H9 (cell line): ENCODE results near the gene BICRAL. TPM values are rescaled to one million over a fixed set of nuclear protein-coding genes. Genes with fewer than 3 reads are reported as not detected.
A peak's percentile ranks its signal among the peaks of the same experiment; 100 is the strongest.

Experiments used
- DNase-seq: peaks from one replicate; pipeline ENCODE4 v3.0.0-alpha.2; 2017
- H2AFZ ChIP-seq: one replicate; pipeline ENCODE4 v1.6.1; 2013; ENCODE audit warnings: mild to moderate bottlenecking, low read length, control low read depth, moderate library complexity
- H2AK5ac ChIP-seq: 2 replicates; pipeline ENCODE4 v1.6.1; 2013; ENCODE audit warnings: low read length, control low read depth, mixed read lengths; ENCODE audit not compliant: insufficient read length
- H2BK120ac ChIP-seq: one replicate; pipeline ENCODE4 v1.6.1; 2013; ENCODE audit warnings: low read depth, mild to moderate bottlenecking, low read length, control low read depth, inconsistent platforms; ENCODE audit not compliant: poor library complexity, severe bottlenecking
- H2BK12ac ChIP-seq: 2 replicates; pipeline ENCODE4 v1.6.1; 2013; ENCODE audit warnings: low read length, control low read depth, mixed read lengths, low read depth; ENCODE audit not compliant: insufficient read length
- H2BK15ac ChIP-seq: 2 replicates; pipeline ENCODE4 v1.6.1; 2013; ENCODE audit warnings: low read depth, low read length, control low read depth
- H2BK20ac ChIP-seq: one replicate; pipeline ENCODE4 v1.6.1; 2013; ENCODE audit warnings: low read depth, mild to moderate bottlenecking, low read length, control low read depth, inconsistent platforms; ENCODE audit not compliant: poor library complexity, severe bottlenecking
- H2BK5ac ChIP-seq: 2 replicates; pipeline ENCODE4 v1.6.1; 2013; ENCODE audit warnings: low read length, control low read depth, mixed read lengths; ENCODE audit not compliant: insufficient read length
- H3K14ac ChIP-seq: 2 replicates; pipeline ENCODE4 v1.6.1; 2013; ENCODE audit warnings: low read length, control low read depth; ENCODE audit not compliant: insufficient read depth
- H3K18ac ChIP-seq: 2 replicates; pipeline ENCODE4 v1.6.1; 2013; ENCODE audit warnings: low read depth, mild to moderate bottlenecking, mixed read lengths, low read length, control low read depth; ENCODE audit not compliant: insufficient read length
- H3K23ac ChIP-seq: 2 replicates; pipeline ENCODE4 v1.6.1; 2013; ENCODE audit warnings: low read length, control low read depth, mixed read lengths, low read depth; ENCODE audit not compliant: insufficient read length
- H3K23me2 ChIP-seq: 2 replicates; pipeline ENCODE4 v1.6.1; 2013; ENCODE audit warnings: low read depth, mild to moderate bottlenecking, mixed read lengths, low read length, control low read depth; ENCODE audit not compliant: insufficient read length, poor library complexity, severe bottlenecking
- H3K27ac ChIP-seq: 2 replicates; pipeline ENCODE4 v1.5.1; 2013; ENCODE audit warnings: low read length, control low read depth, mixed read lengths, low read depth; ENCODE audit not compliant: insufficient read length
- H3K27me3 ChIP-seq: 2 replicates; pipeline ENCODE4 v1.6.1; 2013; ENCODE audit warnings: low read length, control low read depth, inconsistent platforms; ENCODE audit not compliant: insufficient read depth
- H3K4ac ChIP-seq: 2 replicates; pipeline ENCODE4 v1.6.1; 2013; ENCODE audit warnings: low read depth, mild to moderate bottlenecking, control low read depth, inconsistent platforms, low read length, moderate library complexity
- H3K4me1 ChIP-seq: 2 replicates; pipeline ENCODE4 v1.6.1; 2013; ENCODE audit warnings: low read length, control low read depth, inconsistent platforms; ENCODE audit not compliant: insufficient read depth
- H3K4me2 ChIP-seq: 2 replicates; pipeline ENCODE4 v1.6.1; 2013; ENCODE audit warnings: low read length, control low read depth, mixed read lengths; ENCODE audit not compliant: insufficient read length, insufficient read depth
- H3K56ac ChIP-seq: 2 replicates; pipeline ENCODE4 v1.6.1; 2013; ENCODE audit warnings: low read depth, mild to moderate bottlenecking, mixed read lengths, low read length, control low read depth; ENCODE audit not compliant: insufficient read length
- H3K79me1 ChIP-seq: 2 replicates; pipeline ENCODE4 v1.6.1; 2013; ENCODE audit warnings: low read depth, mild to moderate bottlenecking, moderate library complexity, low read length, control low read depth, inconsistent platforms; ENCODE audit not compliant: insufficient read depth, poor library complexity, severe bottlenecking
- H3K79me2 ChIP-seq: 2 replicates; pipeline ENCODE4 v1.6.1; 2013; ENCODE audit warnings: low read length, control low read depth, inconsistent platforms; ENCODE audit not compliant: insufficient read depth
- H3K9ac ChIP-seq: 2 replicates; pipeline ENCODE4 v1.6.1; 2013; ENCODE audit warnings: low read length, control low read depth, mixed read lengths; ENCODE audit not compliant: insufficient read length; ENCODE audit errors: extremely low read depth
- H3K9me3 ChIP-seq: one replicate; pipeline ENCODE4 v1.6.1; 2013; ENCODE audit warnings: low read depth, low read length, inconsistent platforms; ENCODE audit not compliant: control insufficient read depth
- H3T11ph ChIP-seq: one replicate; pipeline ENCODE4 v1.6.1; 2013; ENCODE audit warnings: mild to moderate bottlenecking, low read length, control low read depth, inconsistent platforms
- H4K20me1 ChIP-seq: one replicate; pipeline ENCODE4 v1.6.1; 2013; ENCODE audit not compliant: control insufficient read depth, insufficient read length, insufficient read depth
- H4K5ac ChIP-seq: 2 replicates; pipeline ENCODE4 v1.6.1; 2013; ENCODE audit warnings: low read depth, mild to moderate bottlenecking, mixed read lengths, low read length, control low read depth; ENCODE audit not compliant: insufficient read length
- H4K8ac ChIP-seq: replicated peaks from 2 replicates; pipeline ENCODE4 v1.6.1; 2013; ENCODE audit warnings: low read length, control low read depth, mixed read lengths, low read depth; ENCODE audit not compliant: insufficient read length
- H4K91ac ChIP-seq: 2 replicates; pipeline ENCODE4 v1.6.1; 2013; ENCODE audit warnings: low read depth, mild to moderate bottlenecking, moderate library complexity, mixed read lengths, low read length, control low read depth; ENCODE audit not compliant: insufficient read length
- H3K27ac Mint-ChIP-seq, 3 experiments: 2 replicates in 2 of 3; 3 replicates in 1 of 3; pipeline ENCODE4 v1.8.0; 2020 to 2021; ENCODE audit warnings: mixed read lengths in 3 of 3, mild to moderate bottlenecking in 1 of 3, moderate library complexity in 1 of 3
- H3K27me3 Mint-ChIP-seq: 2 replicates; pipeline ENCODE4 v1.8.0; 2021; ENCODE audit warnings: low read depth, mild to moderate bottlenecking, moderate library complexity, mixed read lengths
- H3K36me3 Mint-ChIP-seq, 3 experiments: 2 replicates in 2 of 3; 3 replicates in 1 of 3; pipeline ENCODE4 v1.8.0; 2020 to 2021; ENCODE audit warnings: low read depth in 3 of 3, mixed read lengths in 3 of 3; ENCODE audit not compliant: insufficient read depth in 1 of 3
- H3K4me1 Mint-ChIP-seq, 2 experiments: 2 replicates each; pipeline ENCODE4 v1.8.0; 2020; ENCODE audit warnings: mixed read lengths in 2 of 2
- H3K4me3 Mint-ChIP-seq, 2 experiments: 2 replicates in 1 of 2; 3 replicates in 1 of 2; pipeline ENCODE4 v1.8.0; 2020 to 2021; ENCODE audit warnings: mild to moderate bottlenecking in 2 of 2, mixed read lengths in 2 of 2, moderate library complexity in 1 of 2
- H3K9me3 Mint-ChIP-seq, 2 experiments: 2 replicates in 1 of 2; 3 replicates in 1 of 2; pipeline ENCODE4 v1.8.0; 2020; ENCODE audit warnings: mild to moderate bottlenecking in 2 of 2, mixed read lengths in 2 of 2, moderate library complexity in 1 of 2
- WGBS: extraction: QIAGEN DNeasy Blood & Tissue Kit; methylation state at CpG from one replicate; pipeline ENCODE4 v1.1.7; 2013; ENCODE audit warnings: missing lambda C conversion rate, low lambda C conversion rate, mixed read lengths; ENCODE audit not compliant: insufficient read length; ENCODE audit errors: extremely low coverage; 5-methylcytosine and 5-hydroxymethylcytosine counted together
- total RNA-seq: library from RNA; stranded (reverse); gene quantifications from 2 replicates; pipeline ENCODE4 v1.2.1, GENCODE V29; 2021
- TF ChIP-seq, protein P1 (sequence below): fragments of 200-600 bp; sonication (generic); conservative IDR thresholded peaks from 3 replicates; pipeline ENCODE4 v1.8.0; 2021; ENCODE audit warnings: antibody characterized with exemption, mild to moderate bottlenecking

BICRAL gene
- total RNA-seq, 1 experiment from 2014 or later: 9.8 TPM

DNA sequence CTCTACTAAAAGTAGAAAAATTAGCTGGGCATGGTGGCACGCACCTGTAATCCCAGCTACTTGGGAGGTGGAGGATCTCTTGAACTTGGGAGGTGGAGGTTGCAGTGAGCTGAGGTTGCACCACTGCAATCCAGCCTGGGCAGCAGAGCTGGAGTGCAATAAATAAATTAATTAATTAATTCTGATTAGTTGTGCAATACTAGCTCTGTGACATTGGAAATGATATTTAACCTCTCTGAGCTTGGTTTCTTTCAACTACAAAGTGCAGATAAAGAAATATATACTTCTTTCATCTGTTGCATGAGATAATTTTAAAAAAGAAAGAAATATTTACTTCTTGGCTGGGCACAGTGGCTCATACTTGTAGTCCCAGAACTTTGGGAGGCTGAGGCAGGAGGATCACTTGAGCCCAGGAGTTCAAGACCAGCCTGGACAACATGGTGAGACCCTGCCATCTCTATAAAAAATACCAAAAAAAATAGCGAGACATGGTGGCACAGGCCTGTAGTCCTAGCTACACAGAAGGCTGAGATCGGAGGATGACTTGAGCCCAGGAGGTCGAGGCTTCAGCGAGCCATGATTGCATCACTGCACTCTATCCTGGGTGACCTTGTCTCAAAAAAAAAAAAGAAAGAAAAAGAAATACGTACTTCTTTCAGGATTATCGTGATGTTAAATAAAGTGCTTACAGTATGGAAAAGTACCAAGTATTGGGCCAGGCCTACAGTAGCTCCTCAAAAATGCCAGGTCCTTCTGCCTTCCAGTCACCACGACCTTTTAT is 20.4 kb upstream of the BICRAL start:
- Mint-ChIP-seq H3K36me3 (peaks cover 0 to 22% (median 9%) of the 10 kb centered on the region in 3 experiments; a peak in 4 of 7 replicates), H3K9me3 (no peaks in the 10 kb centered on the region)
- no peak overlapping the region for H3K4me2 ChIP-seq

More for the DNA sequence above, 20.4 kb upstream of the BICRAL start:
- no peak overlapping the region for H2AFZ ChIP-seq
- no peak overlapping the region for H3K23ac ChIP-seq
- DNase-seq: no peak
- H4K8ac ChIP-seq: no peak overlapping the region
- H3K9me3 ChIP-seq: no peaks in the 10 kb centered on the region
- H2AK5ac ChIP-seq: no peak overlapping the region
- H3K27me3 ChIP-seq: no peaks in the 10 kb centered on the region
- no peak overlapping the region for H2BK12ac ChIP-seq
- Mint-ChIP-seq H3K27me3 (no peaks in the 10 kb centered on the region), H3K4me3 (no peak overlapping the region), H3K27ac (peak overlapping the region in 1 of 3 experiments; percentile 46; a peak in 1 of 7 replicates), H3K4me1 (peaks cover 39 to 45% of the 10 kb centered on the region in 2 experiments)
- H3K23me2 ChIP-seq: no peaks in the 10 kb centered on the region
- no peak overlapping the region for H3K9ac ChIP-seq
- no peak overlapping the region for H2BK15ac ChIP-seq
- H3K4me1 ChIP-seq: peaks cover 10% of the 10 kb centered on the region; the same call in 1 of the 2 replicates
- no peak overlapping the region for H4K5ac ChIP-seq
- H2BK20ac ChIP-seq: no peak overlapping the region
- no peaks in the 10 kb centered on the region for H3K79me1 ChIP-seq
- WGBS: no CpG with 5 or more reads among the region's 8 CpGs
- no peak overlapping the region for H3K14ac ChIP-seq
- no peak overlapping the region for H3K18ac ChIP-seq
- H4K20me1 ChIP-seq: no peaks in the 10 kb centered on the region
- TF ChIP-seq, protein P1, sequence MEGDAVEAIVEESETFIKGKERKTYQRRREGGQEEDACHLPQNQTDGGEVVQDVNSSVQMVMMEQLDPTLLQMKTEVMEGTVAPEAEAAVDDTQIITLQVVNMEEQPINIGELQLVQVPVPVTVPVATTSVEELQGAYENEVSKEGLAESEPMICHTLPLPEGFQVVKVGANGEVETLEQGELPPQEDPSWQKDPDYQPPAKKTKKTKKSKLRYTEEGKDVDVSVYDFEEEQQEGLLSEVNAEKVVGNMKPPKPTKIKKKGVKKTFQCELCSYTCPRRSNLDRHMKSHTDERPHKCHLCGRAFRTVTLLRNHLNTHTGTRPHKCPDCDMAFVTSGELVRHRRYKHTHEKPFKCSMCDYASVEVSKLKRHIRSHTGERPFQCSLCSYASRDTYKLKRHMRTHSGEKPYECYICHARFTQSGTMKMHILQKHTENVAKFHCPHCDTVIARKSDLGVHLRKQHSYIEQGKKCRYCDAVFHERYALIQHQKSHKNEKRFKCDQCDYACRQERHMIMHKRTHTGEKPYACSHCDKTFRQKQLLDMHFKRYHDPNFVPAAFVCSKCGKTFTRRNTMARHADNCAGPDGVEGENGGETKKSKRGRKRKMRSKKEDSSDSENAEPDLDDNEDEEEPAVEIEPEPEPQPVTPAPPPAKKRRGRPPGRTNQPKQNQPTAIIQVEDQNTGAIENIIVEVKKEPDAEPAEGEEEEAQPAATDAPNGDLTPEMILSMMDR: no peak
- no peak overlapping the region for H3K4ac ChIP-seq
- H2BK5ac ChIP-seq: no peak overlapping the region
- no peak overlapping the region for H4K91ac ChIP-seq
- no peak overlapping the region for H3K27ac ChIP-seq
- H3T11ph ChIP-seq: no peak overlapping the region
- no peaks in the 10 kb centered on the region for H3K79me2 ChIP-seq
- no peak overlapping the region for H2BK120ac ChIP-seq
- H3K56ac ChIP-seq: no peak overlapping the region
